H1 (cell line): ENCODE measurements around the gene RSPO3. TPM values are rescaled to one million over a fixed set of nuclear protein-coding genes. Genes with fewer than 3 reads are reported as not detected.
"Not testable (repeated sequence)": the region's sequence is repeated elsewhere in the genome, so short reads cannot be mapped to it uniquely, and the experiment has no call there.

Source experiments
- CTCF ChIA-PET: fragments of 300-600 bp; sonication (Branson Sonifier 250); formaldehyde crosslinking; loops from one replicate; lab custom pipeline; 2021; ENCODE audit not compliant: partially characterized antibody; lab: Charles Lee
- POLR2A ChIA-PET: fragments of 300-600 bp; sonication (Branson Sonifier 250); formaldehyde crosslinking; loops from one replicate; lab custom pipeline; 2021; ENCODE audit warnings: inconsistent platforms; ENCODE audit not compliant: partially characterized antibody; lab: Charles Lee
- DNase-seq, 2 experiments: peaks; one replicate each; pipeline versions ENCODE4 v3.0.0 to v3.0.0-alpha.2; 2010 to 2022; ENCODE audit warnings: low spot score in 2 of 2, low read depth in 1 of 2, mixed read lengths in 1 of 2
- FAIRE-seq: peaks from 2 replicates; lab custom pipeline; 2011; peaks lifted over from hg19 to GRCh38; lab: Jason Lieb, UNC
- H2AFZ ChIP-seq: 2 replicates; pipeline ENCODE4 v1.8.1; 2012; ENCODE audit warnings: low read length, inconsistent platforms
- H2AK5ac ChIP-seq: 2 replicates; pipeline ENCODE4 v1.6.1; 2013; ENCODE audit warnings: low read depth, low read length
- H2BK120ac ChIP-seq: replicated peaks from 2 replicates; pipeline ENCODE3; 2013; ENCODE audit warnings: low read depth, low read length, inconsistent platforms
- H2BK12ac ChIP-seq: 2 replicates; pipeline ENCODE4 v1.6.1; 2013; ENCODE audit warnings: low read depth, low read length
- H2BK15ac ChIP-seq: 2 replicates; pipeline ENCODE4 v1.6.1; 2013; ENCODE audit warnings: low read length
- H2BK20ac ChIP-seq: 2 replicates; pipeline ENCODE4 v1.6.1; 2013; ENCODE audit warnings: low read length
- H2BK5ac ChIP-seq: 2 replicates; pipeline ENCODE4 v1.6.1; 2013; ENCODE audit warnings: low read depth, low read length
- H3K14ac ChIP-seq: 2 replicates; pipeline ENCODE4 v1.6.1; 2013; ENCODE audit warnings: inconsistent platforms; ENCODE audit not compliant: insufficient read length
- H3K18ac ChIP-seq: 2 replicates; pipeline ENCODE4 v1.6.1; 2013; ENCODE audit warnings: low read length; ENCODE audit errors: extremely low read depth
- H3K23ac ChIP-seq: 2 replicates; pipeline ENCODE4 v1.6.1; 2013; ENCODE audit warnings: inconsistent platforms; ENCODE audit not compliant: insufficient read length
- H3K23me2 ChIP-seq: 2 replicates; pipeline ENCODE4 v1.6.1; 2013; ENCODE audit warnings: low read depth, low read length
- H3K27ac ChIP-seq: 2 replicates; pipeline ENCODE4 v1.6.1; 2011; ENCODE audit warnings: low read depth, low read length, inconsistent platforms
- H3K27me3 ChIP-seq, 4 experiments: replicated peaks in 1 of 4; 1 replicate in 1 of 4; 2 replicates in 3 of 4; pipeline versions ENCODE4 v1.6.1 to v1.8.1; 2011 to 2013; ENCODE audit warnings: low read length in 3 of 4, mild to moderate bottlenecking in 3 of 4, inconsistent platforms in 2 of 4, mixed read lengths in 2 of 4, moderate library complexity in 1 of 4; ENCODE audit not compliant: control insufficient read depth in 3 of 4, insufficient read depth in 3 of 4; ENCODE audit errors: extremely low read depth in 1 of 4
- H3K36me3 ChIP-seq, 4 experiments: 2 replicates each; pipeline versions ENCODE4 v1.6.1 to v1.8.1; 2011 to 2013; ENCODE audit warnings: mild to moderate bottlenecking in 4 of 4, low read length in 3 of 4, moderate library complexity in 2 of 4, control low read depth in 1 of 4, inconsistent platforms in 1 of 4; ENCODE audit not compliant: insufficient read depth in 4 of 4, control insufficient read depth in 2 of 4
- H3K4ac ChIP-seq: replicated peaks from 2 replicates; pipeline ENCODE3; 2013; ENCODE audit warnings: low read length, low read depth, mixed read lengths, inconsistent platforms; ENCODE audit not compliant: insufficient read length
- H3K4me1 ChIP-seq, 4 experiments: replicated peaks in 1 of 4; 1 replicate in 1 of 4; 2 replicates in 3 of 4; pipeline versions ENCODE4 v1.6.1 to v1.8.1; 2011 to 2013; ENCODE audit warnings: low read length in 3 of 4, inconsistent platforms in 2 of 4, mixed read lengths in 1 of 4; ENCODE audit not compliant: insufficient read depth in 4 of 4, control insufficient read depth in 3 of 4
- H3K4me2 ChIP-seq, 2 experiments: 2 replicates each; pipeline versions ENCODE4 v1.6.1 to v1.8.1; 2011 to 2013; ENCODE audit warnings: low read depth in 2 of 2, low read length in 2 of 2, control low read depth in 1 of 2, inconsistent platforms in 1 of 2, mild to moderate bottlenecking in 1 of 2; ENCODE audit not compliant: insufficient read depth in 1 of 2
- H3K4me3 ChIP-seq, 4 experiments: fragments of 200-600, 300-600 bp in 1 of 4; sonication (generic), shearing (Covaris generic), sonication (Bioruptor Twin) in 1 of 4; 2 replicates each; pipeline versions ENCODE4 v1.5.1 to v1.8.1; 2011 to 2016; ENCODE audit warnings: low read length in 4 of 4, low read depth in 3 of 4, control low read depth in 2 of 4, inconsistent platforms in 2 of 4, mild to moderate bottlenecking in 2 of 4, mixed read lengths in 1 of 4, moderate library complexity in 1 of 4; ENCODE audit not compliant: insufficient read depth in 2 of 4; ENCODE audit errors: extremely low read depth in 1 of 4
- H3K56ac ChIP-seq: replicated peaks from 2 replicates; pipeline ENCODE3; 2013; ENCODE audit warnings: low read depth, mild to moderate bottlenecking, mixed read lengths, low read length, inconsistent platforms; ENCODE audit not compliant: insufficient read length
- H3K79me1 ChIP-seq: 2 replicates; pipeline ENCODE4 v1.6.1; 2013; ENCODE audit warnings: low read depth, low read length, control low read depth
- H3K79me2 ChIP-seq, 2 experiments: 2 replicates each; pipeline versions ENCODE4 v1.6.1 to v1.8.1; 2012 to 2013; ENCODE audit warnings: low read length in 2 of 2, mild to moderate bottlenecking in 2 of 2, inconsistent platforms in 1 of 2; ENCODE audit not compliant: insufficient read depth in 2 of 2, control insufficient read depth in 1 of 2
- H3K9ac ChIP-seq, 4 experiments: replicated peaks in 1 of 4; 1 replicate in 1 of 4; 2 replicates in 3 of 4; pipeline versions ENCODE4 v1.6.1 to v1.8.1; 2011 to 2013; ENCODE audit warnings: low read depth in 3 of 4, low read length in 3 of 4, control low read depth in 2 of 4, mild to moderate bottlenecking in 2 of 4, moderate library complexity in 2 of 4, inconsistent platforms in 1 of 4; ENCODE audit errors: extremely low read depth in 1 of 4
- H3K9me3 ChIP-seq, 2 experiments: 2 replicates each; pipeline versions ENCODE4 v1.6.1 to v1.8.1; 2012 to 2013; ENCODE audit warnings: mild to moderate bottlenecking in 2 of 2, moderate library complexity in 2 of 2, control low read depth in 1 of 2, inconsistent platforms in 1 of 2, low read depth in 1 of 2, low read length in 1 of 2, mixed read lengths in 1 of 2; ENCODE audit not compliant: insufficient read depth in 2 of 2
- H4K20me1 ChIP-seq, 2 experiments: replicated peaks in 1 of 2; 2 replicates each; pipeline versions ENCODE3 to v1.8.1; 2011 to 2013; ENCODE audit warnings: inconsistent platforms in 2 of 2, low read length in 2 of 2, mild to moderate bottlenecking in 1 of 2; ENCODE audit not compliant: insufficient read depth in 2 of 2, control insufficient read depth in 1 of 2
- H4K5ac ChIP-seq: 2 replicates; pipeline ENCODE4 v1.6.1; 2013; ENCODE audit warnings: low read length, low read depth, mixed read lengths, inconsistent platforms; ENCODE audit not compliant: insufficient read length
- H4K8ac ChIP-seq: 2 replicates; pipeline ENCODE4 v1.8.0; 2013; ENCODE audit warnings: mild to moderate bottlenecking, moderate library complexity, low read length, inconsistent platforms; ENCODE audit not compliant: insufficient read depth; ENCODE audit errors: extremely low read depth
- H4K91ac ChIP-seq: replicated peaks from 2 replicates; pipeline ENCODE3; 2013; ENCODE audit warnings: low read length, mixed read lengths, inconsistent platforms; ENCODE audit not compliant: insufficient read length
- WGBS, 2 experiments: shearing (Covaris generic) in 1 of 2; methylation state at CpG; one replicate each; pipeline versions ENCODE4 v1.1.6 to v1.1.7; 2013 to 2015; ENCODE audit warnings: low lambda C conversion rate in 2 of 2, mixed read lengths in 2 of 2, inconsistent platforms in 1 of 2, low coverage in 1 of 2, missing lambda C conversion rate in 1 of 2; ENCODE audit not compliant: insufficient replicate concordance in 2 of 2, insufficient coverage in 1 of 2, insufficient read length in 1 of 2; ENCODE audit errors: extremely low coverage in 1 of 2, missing lambda C conversion rate in 1 of 2; 5-methylcytosine and 5-hydroxymethylcytosine counted together
- polyA plus RNA-seq, 7 experiments: library from polyadenylated mRNA; depleted of rRNA in 3 of 7; stranded (reverse) in 5 of 7; unstranded in 2 of 7; fragments of >200 nt in 5 of 7; fragments of 200-250 nt in 2 of 7; gene quantifications; 1 replicate in 5 of 7; 2 replicates in 1 of 7; 4 replicates in 1 of 7; pipeline versions ENCODE4 v1.2.1 to v1.2.3, GENCODE V29; 2011 to 2013; ENCODE audit warnings: missing spikeins in 2 of 7, mixed read lengths in 2 of 7
- total RNA-seq: library from RNA; stranded (reverse); fragmentation: NEBNext Ultra II Directional; extraction: Animal tissue kit (Norgen Biotek cat#: 25700); gene quantifications from 2 replicates; pipeline ENCODE4 v1.2.1, GENCODE V29; 2021

Gene RSPO3
- total and polyA plus RNA-seq, 2 of the 8 experiments (the other 6 are each of a cell fraction or from before 2014, with no cell fraction given), result not detected

DNA sequence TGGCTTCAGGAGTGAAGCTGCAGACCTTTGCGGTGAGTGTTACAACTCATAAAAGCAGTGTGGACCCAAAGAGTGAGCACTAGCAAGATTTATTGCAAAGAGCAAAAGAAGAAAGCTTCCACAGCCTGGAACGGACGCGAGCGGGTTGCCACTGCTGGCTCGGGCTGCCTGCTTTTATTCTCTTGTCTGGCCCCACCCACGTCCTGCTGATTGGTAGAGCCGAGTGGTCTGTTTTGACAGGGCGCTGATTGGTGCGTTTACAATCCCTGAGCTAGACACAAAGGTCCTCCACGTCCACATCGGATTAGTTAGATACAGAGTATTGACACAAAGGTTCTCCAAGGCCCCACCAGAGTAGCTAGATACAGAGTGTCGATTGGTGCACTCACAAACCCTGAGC, 95.6 kb downstream of the RSPO3 start:
- H3K4me2 ChIP-seq, H2BK15ac ChIP-seq, H3K36me3 ChIP-seq, H3K23ac ChIP-seq, H2BK12ac ChIP-seq, H3K4me3 ChIP-seq, H2BK5ac ChIP-seq, H3K27me3 ChIP-seq, H4K91ac ChIP-seq, H3K14ac ChIP-seq, DNase-seq, FAIRE-seq, H4K20me1 ChIP-seq, H3K9ac ChIP-seq, H3K23me2 ChIP-seq, H3K56ac ChIP-seq, H2AFZ ChIP-seq, H3K79me2 ChIP-seq, CTCF ChIA-PET, H2BK120ac ChIP-seq, H2BK20ac ChIP-seq, H3K27ac ChIP-seq, H2AK5ac ChIP-seq, H3K4me1 ChIP-seq, H3K18ac ChIP-seq, H3K79me1 ChIP-seq, H3K9me3 ChIP-seq, POLR2A ChIA-PET, H4K8ac ChIP-seq, H4K5ac ChIP-seq, H3K4ac ChIP-seq: not testable (repeated sequence)
- WGBS, 2 experiments, result 92% methylated on average over 12 of the region's 13 CpGs; no CpG with 5 or more reads in 1 of the 2 experiments

DNA sequence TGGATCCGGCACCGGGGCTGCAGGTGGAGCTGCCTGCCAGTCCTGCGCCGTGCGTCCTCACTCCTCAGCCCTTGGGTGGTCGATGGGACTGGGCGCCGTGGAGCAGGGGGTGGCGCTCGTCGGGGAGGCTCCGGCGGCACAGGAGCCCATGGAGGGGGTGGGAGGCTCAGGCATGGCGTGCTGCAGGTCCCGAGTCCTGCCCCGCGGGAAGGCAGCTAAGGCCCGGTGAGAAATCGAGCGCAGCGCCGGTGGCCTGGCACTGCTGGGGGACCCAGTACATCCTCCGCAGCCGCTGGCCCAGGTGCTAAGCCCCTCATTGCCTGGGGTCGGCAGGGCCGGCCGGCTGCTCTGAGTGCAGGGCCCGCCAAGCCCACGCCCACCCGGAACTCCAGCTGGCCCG, 96.1 kb downstream of the RSPO3 start:
- H3K4me2 ChIP-seq, H4K5ac ChIP-seq, H2BK15ac ChIP-seq, H3K27me3 ChIP-seq, CTCF ChIA-PET, H3K4ac ChIP-seq, H3K79me1 ChIP-seq, H3K79me2 ChIP-seq, H3K23me2 ChIP-seq, DNase-seq, H2BK5ac ChIP-seq, H3K14ac ChIP-seq, H3K36me3 ChIP-seq, H3K23ac ChIP-seq, POLR2A ChIA-PET, H2AK5ac ChIP-seq, H3K9ac ChIP-seq, H2AFZ ChIP-seq, H3K4me1 ChIP-seq, H3K56ac ChIP-seq, H3K4me3 ChIP-seq, H4K20me1 ChIP-seq, H3K27ac ChIP-seq, H4K8ac ChIP-seq, H4K91ac ChIP-seq, FAIRE-seq, H3K18ac ChIP-seq, H3K9me3 ChIP-seq, H2BK20ac ChIP-seq, H2BK12ac ChIP-seq, H2BK120ac ChIP-seq: not testable (repeated sequence)
- 94% methylated on average over 22 of the region's 31 CpGs; no CpG with 5 or more reads in 1 of the 2 experiments for WGBS, 2 experiments
